ENCODE data around the gene MATR3. TPM values are rescaled to one million over a fixed set of nuclear protein-coding genes. Genes with fewer than 3 reads are reported as not detected.

The MATR3 gene
- polyA plus RNA-seq, 1 donor from 2014 or later: 1,016 TPM

GRCh38 chr5:139291051-139291450 lies 2.5 kb upstream of the MATR3 start:
- H3K9ac ChIP-seq (ENCODE audit: low read length): no peak overlapping the region
- H3K79me2 ChIP-seq (replicated peaks; ENCODE audit: insufficient read depth, low read length): peaks cover 21% of the 10 kb centered on the region
- no peaks in the 10 kb centered on the region for H3K9me3 ChIP-seq (ENCODE audit: low read length)
- H3K9me2 ChIP-seq (ENCODE audit: insufficient read depth, low read length): no peaks in the 10 kb centered on the region
- no peak overlapping the region for H3K4me2 ChIP-seq (ENCODE audit: low read length)
- no peaks in the 10 kb centered on the region for H3F3A ChIP-seq (ENCODE audit: insufficient read depth, low read length, poor library complexity, severe bottlenecking)
- H3K27ac ChIP-seq (ENCODE audit: low read length): no peak overlapping the region
- H3K4me3 ChIP-seq (ENCODE audit: low read length): no peak overlapping the region
- no peaks in the 10 kb centered on the region for H3K36me3 ChIP-seq (ENCODE audit: insufficient read depth, low read length)
- no peak overlapping the region for H2AFZ ChIP-seq (ENCODE audit: low read depth, low read length)
- no peak for TF ChIP-seq MXI1 (conservative IDR thresholded peaks at IDR 0.05; ENCODE audit: poor library complexity, severe bottlenecking)
- no peak for TF ChIP-seq EP300 (conservative IDR thresholded peaks at IDR 0.05; ENCODE audit: poor library complexity, severe bottlenecking)
- TF ChIP-seq, protein P1, sequence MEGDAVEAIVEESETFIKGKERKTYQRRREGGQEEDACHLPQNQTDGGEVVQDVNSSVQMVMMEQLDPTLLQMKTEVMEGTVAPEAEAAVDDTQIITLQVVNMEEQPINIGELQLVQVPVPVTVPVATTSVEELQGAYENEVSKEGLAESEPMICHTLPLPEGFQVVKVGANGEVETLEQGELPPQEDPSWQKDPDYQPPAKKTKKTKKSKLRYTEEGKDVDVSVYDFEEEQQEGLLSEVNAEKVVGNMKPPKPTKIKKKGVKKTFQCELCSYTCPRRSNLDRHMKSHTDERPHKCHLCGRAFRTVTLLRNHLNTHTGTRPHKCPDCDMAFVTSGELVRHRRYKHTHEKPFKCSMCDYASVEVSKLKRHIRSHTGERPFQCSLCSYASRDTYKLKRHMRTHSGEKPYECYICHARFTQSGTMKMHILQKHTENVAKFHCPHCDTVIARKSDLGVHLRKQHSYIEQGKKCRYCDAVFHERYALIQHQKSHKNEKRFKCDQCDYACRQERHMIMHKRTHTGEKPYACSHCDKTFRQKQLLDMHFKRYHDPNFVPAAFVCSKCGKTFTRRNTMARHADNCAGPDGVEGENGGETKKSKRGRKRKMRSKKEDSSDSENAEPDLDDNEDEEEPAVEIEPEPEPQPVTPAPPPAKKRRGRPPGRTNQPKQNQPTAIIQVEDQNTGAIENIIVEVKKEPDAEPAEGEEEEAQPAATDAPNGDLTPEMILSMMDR (IDR thresholded peaks at IDR 0.05; ENCODE audit: poor library complexity, severe bottlenecking): no peak
- TF ChIP-seq TAF1 (IDR thresholded peaks at IDR 0.05; ENCODE audit: low read depth): no peak
- no peak for TF ChIP-seq SMC3 (conservative IDR thresholded peaks at IDR 0.05; ENCODE audit: poor library complexity)
- TF ChIP-seq EZH2 (IDR thresholded peaks at IDR 0.05; ENCODE audit: borderline replicate concordance, insufficient read depth, low read length, poor library complexity, severe bottlenecking): no peak
- no peak for TF ChIP-seq POLR2AphosphoS5 (IDR thresholded peaks at IDR 0.05)
- no peaks in the 10 kb centered on the region for H4K20me1 ChIP-seq (ENCODE audit: insufficient read depth)
- H3K27me3 ChIP-seq (ENCODE audit: insufficient read depth, low read depth, low read length): no peaks in the 10 kb centered on the region

DNA sequence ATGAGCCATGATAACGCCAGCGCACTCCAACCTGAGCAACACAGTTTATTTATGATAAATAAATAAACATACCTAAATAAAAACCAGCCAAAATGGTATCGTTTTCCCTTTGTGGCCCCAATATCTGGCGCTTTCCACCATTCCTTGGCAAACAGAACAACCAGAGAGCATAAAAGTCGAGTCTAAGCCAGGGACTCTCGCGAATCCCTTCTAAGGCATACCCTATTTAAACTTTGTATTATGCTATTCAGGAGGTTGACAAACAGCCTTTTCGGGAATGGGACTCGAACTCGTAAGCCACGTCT lies 386 bp upstream of the MATR3 start:
- Histone ChIP-seq H3K27me3 (ENCODE audit: insufficient read depth, low read depth, low read length) (no peaks in the 10 kb centered on the region), H4K20me1 (ENCODE audit: insufficient read depth) (peaks cover 19% of the 10 kb centered on the region), H3K4me2 (ENCODE audit: low read length) (peak overlapping the region; percentile 39), H3K79me2 (replicated peaks; ENCODE audit: insufficient read depth, low read length) (peaks cover 42% of the 10 kb centered on the region), H3K4me3 (ENCODE audit: low read length) (peak overlapping the region; percentile 95), H3K27ac (ENCODE audit: low read length) (peak overlapping the region; percentile 100), H3K9ac (ENCODE audit: low read length) (peak overlapping the region; percentile 100), H3K36me3 (ENCODE audit: insufficient read depth, low read length) (no peaks in the 10 kb centered on the region), H3K9me2 (ENCODE audit: insufficient read depth, low read length) (no peaks in the 10 kb centered on the region), H3K9me3 (ENCODE audit: low read length) (no peaks in the 10 kb centered on the region), H2AFZ (ENCODE audit: low read depth, low read length) (peak overlapping the region; percentile 59), H3F3A (ENCODE audit: insufficient read depth, low read length, poor library complexity, severe bottlenecking) (no peaks in the 10 kb centered on the region)
- TF ChIP-seq REST (IDR thresholded peaks at IDR 0.05; ENCODE audit: borderline replicate concordance): no peak
- TF ChIP-seq, protein P1 (IDR thresholded peaks at IDR 0.05; ENCODE audit: poor library complexity, severe bottlenecking): no peak
- TF ChIP-seq EZH2 (IDR thresholded peaks at IDR 0.05; ENCODE audit: borderline replicate concordance, insufficient read depth, low read length, poor library complexity, severe bottlenecking): no peak
- no peak for TF ChIP-seq MXI1 (conservative IDR thresholded peaks at IDR 0.05; ENCODE audit: poor library complexity, severe bottlenecking)
- TF ChIP-seq TAF1 (IDR thresholded peaks at IDR 0.05; ENCODE audit: low read depth): no peak
- no peak for TF ChIP-seq EP300 (conservative IDR thresholded peaks at IDR 0.05; ENCODE audit: poor library complexity, severe bottlenecking)
- TF ChIP-seq POLR2AphosphoS5 (IDR thresholded peaks at IDR 0.05): no peak
- no peak for TF ChIP-seq RAD21 (conservative IDR thresholded peaks at IDR 0.05)
- TF ChIP-seq SMC3 (conservative IDR thresholded peaks at IDR 0.05; ENCODE audit: poor library complexity): no peak
